NB4 (cell line): ENCODE data around the gene RASSF5.

Source experiments
- CTCF ChIP-seq: IDR thresholded peaks from one replicate; pipeline ENCODE4 v1.5.1; 2012; ENCODE audit warnings: low read depth, low read length
- MAX ChIP-seq: IDR thresholded peaks from 2 replicates; pipeline ENCODE4 v1.6.1; 2011; ENCODE audit warnings: low read depth, low read length
- POLR2A ChIP-seq: IDR thresholded peaks from 2 replicates; pipeline ENCODE4 v1.6.1; 2011; ENCODE audit warnings: mild to moderate bottlenecking; ENCODE audit not compliant: insufficient read length; ENCODE audit errors: extremely low read depth

GRCh38 chr1:206596319-206596666, 89.0 kb downstream of the RASSF5 start:
- no peak for TF ChIP-seq POLR2A
- TF ChIP-seq CTCF, result no peak
- TF ChIP-seq MAX, result no peak
